Measurements from ENCODE around the gene LRRIQ4.

The LRRIQ4 gene

GRCh38 chr3:169863458-169863899, 50.8 kb downstream of the LRRIQ4 start:
- peak; percentile 87 for DNase-seq

DNA sequence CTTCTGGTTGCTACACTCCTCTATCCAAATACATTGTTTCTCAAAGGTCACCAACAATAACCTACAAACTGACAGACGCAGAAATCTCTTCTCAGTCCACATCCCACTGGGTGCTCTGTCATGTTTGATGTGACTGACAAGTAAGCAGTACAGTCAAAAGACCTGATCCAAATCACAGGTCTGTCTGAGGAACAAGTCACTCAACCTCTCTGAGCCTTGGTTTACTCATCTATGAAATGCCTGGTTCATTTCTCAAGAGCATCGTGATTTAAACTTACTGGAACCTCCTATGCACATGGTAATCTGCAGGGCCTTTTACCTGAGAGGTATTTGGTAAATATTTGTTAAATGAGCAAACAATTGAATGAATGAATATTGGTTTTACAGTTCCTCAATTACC, 51.6 kb downstream of the LRRIQ4 start:
- no peak for DNase-seq

GRCh38 chr3:169865176-169865767, 52.6 kb downstream of the LRRIQ4 start:
- no peak for DNase-seq

DNA sequence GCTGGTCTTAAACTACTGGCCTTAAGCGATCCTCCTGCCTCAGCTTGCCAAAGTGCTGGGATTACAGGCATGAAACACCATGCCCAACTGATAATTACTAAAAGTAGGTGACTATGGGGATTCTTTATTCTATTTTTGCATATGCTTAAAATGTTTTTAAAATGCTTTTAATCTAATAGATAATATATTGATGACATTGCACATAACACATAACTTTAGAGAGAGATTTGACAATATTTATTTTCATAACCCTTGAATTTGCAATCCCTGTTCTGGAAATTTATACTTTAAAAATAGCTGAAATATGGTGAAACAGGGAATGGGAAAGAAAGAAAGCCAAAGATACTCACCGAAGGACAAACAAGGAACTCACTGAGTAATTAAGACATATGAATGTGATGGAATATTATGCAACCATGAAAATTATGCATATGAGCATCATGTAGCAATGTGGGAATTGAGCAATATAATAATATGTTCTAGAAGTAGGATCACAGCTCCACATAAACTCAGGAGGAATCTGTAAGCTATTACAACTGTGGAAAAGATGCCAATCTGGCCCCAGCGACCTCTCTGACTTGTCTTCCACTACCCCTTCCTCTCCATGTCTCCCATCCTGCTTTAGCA, 55.0 kb downstream of the LRRIQ4 start:
- no peak for DNase-seq

GRCh38 chr3:169868369-169868768, 55.7 kb downstream of the LRRIQ4 start:
- DNase-seq: no peak

DNA sequence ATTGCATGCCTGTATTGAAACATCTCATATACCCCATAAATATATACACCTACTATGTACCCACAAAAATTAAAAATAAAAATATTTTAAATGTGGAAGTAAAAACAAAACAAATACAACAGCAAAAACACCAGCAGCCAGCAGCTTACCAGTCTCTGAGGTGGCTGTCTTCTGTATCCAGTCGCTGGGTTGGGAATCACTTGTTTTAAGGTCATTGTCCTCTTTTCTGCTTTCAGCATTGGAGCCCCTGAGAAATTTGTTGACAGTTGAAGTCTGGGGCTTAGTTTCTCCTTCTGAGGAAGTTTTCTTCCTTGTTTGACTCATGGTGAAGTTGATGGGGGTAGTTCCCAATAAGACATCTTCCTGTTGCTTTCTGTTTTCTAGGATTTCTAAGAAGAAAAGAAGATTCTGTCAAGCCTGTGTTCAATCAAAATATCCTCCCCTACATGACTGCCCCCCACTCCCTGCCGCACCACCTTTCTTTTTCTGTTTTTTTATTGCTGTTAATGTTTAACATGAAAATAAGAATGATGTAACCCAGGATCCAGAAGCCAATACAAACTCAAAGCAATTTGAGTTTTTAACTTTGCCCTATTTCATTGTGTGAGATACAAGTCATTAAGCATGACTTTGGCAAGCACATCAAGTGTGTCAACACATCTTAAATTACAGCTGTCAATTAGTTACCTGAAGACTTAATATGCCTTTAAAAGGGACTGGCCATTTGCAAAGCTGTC, 57.0 kb downstream of the LRRIQ4 start, which contains the start of gene LRRC31:
Gene LRRC31 (minus strand): TSS at position 452 of the 737 bp plus-strand sequence. CDS start 128 bp downstream, at position 324.
- peak; percentile 86 for DNase-seq

DNA sequence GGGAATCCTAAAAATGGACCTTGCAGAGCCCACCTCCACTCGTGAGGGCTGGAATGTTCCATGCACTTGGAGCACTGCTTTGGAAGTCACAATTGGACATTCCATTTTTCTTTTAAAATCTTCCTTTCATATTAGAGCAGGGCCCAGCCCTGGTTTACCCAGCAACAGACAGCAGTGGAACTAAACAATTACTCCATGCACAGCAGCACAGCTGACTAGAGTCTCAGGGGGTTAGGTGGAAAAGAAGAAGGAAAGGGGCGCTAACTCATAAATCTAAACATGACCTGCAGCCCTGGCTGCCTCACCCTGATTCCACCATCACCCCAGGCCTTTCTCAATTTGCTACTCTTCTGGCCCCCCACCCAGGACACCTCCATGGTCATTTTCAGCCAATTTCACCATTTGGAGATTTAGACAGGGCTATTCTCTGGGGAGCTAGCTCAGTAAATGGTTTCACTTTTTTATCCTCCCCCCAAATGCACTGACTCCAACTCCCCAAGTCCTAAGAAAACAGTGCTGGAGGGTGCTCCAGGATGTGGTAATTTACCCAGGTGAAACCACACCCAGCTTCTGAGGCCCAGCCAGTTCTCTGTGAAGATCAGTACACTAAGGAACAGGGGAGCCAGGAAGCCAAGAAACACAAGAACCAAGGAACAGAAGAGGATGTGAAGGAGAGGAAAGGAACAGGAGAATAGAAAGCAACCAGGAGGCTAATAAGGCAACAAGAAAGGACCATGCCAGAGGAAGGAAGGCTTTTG, 58.6 kb downstream of the LRRIQ4 start:
- DNase-seq: no peak

DNA sequence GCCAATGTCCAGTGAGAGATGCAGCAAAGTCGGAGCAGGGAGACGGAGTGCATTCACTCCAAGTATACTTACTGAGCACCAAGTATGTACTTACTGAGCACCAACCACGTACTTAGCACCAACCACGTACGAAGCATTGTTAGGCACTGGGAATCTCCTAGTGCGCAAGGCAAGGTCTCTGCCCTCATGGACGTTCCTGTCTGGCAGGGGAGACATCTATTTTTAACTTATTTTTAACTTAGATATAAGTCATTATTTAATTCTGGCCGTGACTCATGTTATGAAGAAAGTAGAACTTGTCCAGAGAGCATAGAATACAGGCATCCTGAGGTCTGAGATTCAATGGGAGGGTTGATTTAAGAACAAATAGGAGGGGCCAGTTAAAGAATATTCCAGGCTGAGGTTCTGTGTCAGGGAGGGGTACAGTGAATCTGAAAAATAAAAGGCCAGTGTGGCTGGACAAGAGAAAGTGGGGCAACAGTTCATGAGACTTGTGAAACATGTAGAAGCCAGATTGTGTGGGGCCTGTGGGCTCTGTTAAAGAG, 66.4 kb downstream of the LRRIQ4 start:
- no peak for DNase-seq

GRCh38 chr3:169879845-169880575, 67.3 kb downstream of the LRRIQ4 start:
- DNase-seq: no peak

- DNase-seq: no peak
These were observed 68.0 kb downstream of the LRRIQ4 start for GRCh38 chr3:169880576-169881250.

GRCh38 chr3:169886671-169887070, 74.0 kb downstream of the LRRIQ4 start:
- no peak for DNase-seq
